SU-DHL-6 (cell line): Measurements from ENCODE around the gene HSDL2.
A peak's percentile ranks its signal among the peaks of the same experiment; 100 is the strongest.

Source experiments
- H2AFZ ChIP-seq: fragments of 200-600 bp; sonication (generic); 2 replicates; pipeline ENCODE4 v1.6.1; 2014; ENCODE audit warnings: low read depth, mild to moderate bottlenecking, moderate library complexity, mixed read lengths, antibody characterized with exemption, low read length; ENCODE audit not compliant: severe bottlenecking
- H3F3A ChIP-seq: fragments of 200-600 bp; shearing (Covaris generic); 2 replicates; pipeline ENCODE4 v1.6.0; 2016; ENCODE audit warnings: antibody characterized with exemption, mild to moderate bottlenecking; ENCODE audit not compliant: insufficient read depth
- H3K27ac ChIP-seq: fragments of 200-600 bp; sonication (generic); 2 replicates; pipeline ENCODE4 v1.5.1; 2016; ENCODE audit warnings: low read depth, mild to moderate bottlenecking, low read length, moderate library complexity, mixed read lengths
- H3K27me3 ChIP-seq: fragments of 200-600 bp; sonication (generic), shearing (Covaris generic); 2 replicates; pipeline ENCODE4 v1.6.0; 2014; ENCODE audit warnings: mild to moderate bottlenecking, low read length
- H3K36me3 ChIP-seq: fragments of 200-600 bp; sonication (generic); 2 replicates; pipeline ENCODE4 v1.6.1; 2014; ENCODE audit warnings: mild to moderate bottlenecking, low read length, mixed read lengths
- H3K4me2 ChIP-seq: fragments of 300-600, 200-600 bp; shearing (Covaris generic), sonication (generic); 2 replicates; pipeline ENCODE4 v1.6.0; 2014; ENCODE audit warnings: low read length, low read depth, mild to moderate bottlenecking; ENCODE audit not compliant: poor library complexity, severe bottlenecking
- H3K4me3 ChIP-seq: fragments of 200-600 bp; sonication (generic); 2 replicates; pipeline ENCODE4 v1.5.1; 2014; ENCODE audit warnings: antibody characterized with exemption, low read length, mild to moderate bottlenecking, mixed read lengths; ENCODE audit not compliant: insufficient read depth, poor library complexity, severe bottlenecking
- H3K79me2 ChIP-seq: fragments of 200-600 bp; sonication (generic); 2 replicates; pipeline ENCODE4 v1.6.1; 2014; ENCODE audit warnings: mild to moderate bottlenecking, low read length, moderate library complexity; ENCODE audit not compliant: insufficient read depth
- H3K9ac ChIP-seq: fragments of 200-600 bp; sonication (generic); 2 replicates; pipeline ENCODE4 v1.7.0; 2014; ENCODE audit warnings: mild to moderate bottlenecking, low read length
- H3K9me2 ChIP-seq: fragments of 200-600 bp; sonication (generic); replicated peaks from 2 replicates; pipeline ENCODE4 v1.6.1; 2014; ENCODE audit warnings: low read length; ENCODE audit not compliant: insufficient read depth
- H3K9me3 ChIP-seq: fragments of 200-600 bp; sonication (generic); 2 replicates; pipeline ENCODE4 v1.6.1; 2014; ENCODE audit warnings: low read length, mixed read lengths; ENCODE audit not compliant: insufficient read depth
- H4K20me1 ChIP-seq: fragments of 200-600 bp; sonication (generic); 2 replicates; pipeline ENCODE4 v1.6.1; 2014; ENCODE audit warnings: low read depth, mild to moderate bottlenecking, antibody characterized with exemption, low read length, moderate library complexity, mixed read lengths
- EZH2phosphoT487 ChIP-seq: fragments of 200-600 bp; sonication (generic), shearing (Covaris generic); conservative IDR thresholded peaks from 2 replicates; pipeline ENCODE4 v1.6.1; 2018; ENCODE audit warnings: mild to moderate bottlenecking, antibody characterized with exemption, low read length, moderate library complexity, mixed read lengths
- TF ChIP-seq, protein P1 (sequence below): fragments of 200-600 bp; sonication (generic); IDR thresholded peaks from one replicate; pipeline ENCODE4 v1.5.1; 2017; ENCODE audit warnings: antibody characterized with exemption, mild to moderate bottlenecking, low read length, moderate library complexity; ENCODE audit not compliant: insufficient read depth, poor library complexity, severe bottlenecking

Gene HSDL2

DNA sequence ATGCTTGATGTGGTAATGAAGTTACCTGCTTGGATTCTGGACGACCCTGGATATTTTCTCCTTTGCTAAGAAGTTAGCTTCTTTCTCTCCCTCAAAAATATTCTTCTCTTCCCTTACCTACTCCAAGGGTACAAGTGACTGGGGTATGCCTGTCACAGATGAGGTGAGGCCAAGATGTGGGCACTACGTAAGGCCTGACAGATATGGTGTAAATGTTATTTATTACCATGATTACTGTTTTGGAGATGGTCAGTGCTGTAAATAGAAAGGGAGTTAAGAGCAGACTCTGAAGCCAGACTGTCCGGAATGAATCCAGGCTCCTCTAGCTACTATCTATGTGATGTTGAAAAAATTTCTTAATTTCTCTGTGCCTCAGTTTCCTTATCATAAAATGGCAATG lies 105.7 kb downstream of the HSDL2 start:
- Histone ChIP-seq H4K20me1 (no peaks in the 10 kb centered on the region), H2AFZ (peak overlapping the region; percentile 96), H3K9me3 (no peaks in the 10 kb centered on the region), H3K4me2 (peak overlapping the region; percentile 73), H3K27me3 (no peaks in the 10 kb centered on the region), H3K36me3 (no peaks in the 10 kb centered on the region), H3K4me3 (peak overlapping the region; percentile 95), H3F3A (no peaks in the 10 kb centered on the region), H3K9ac (peak overlapping the region; percentile 88), H3K79me2 (peaks cover 34% of the 10 kb centered on the region), H3K9me2 (no peaks in the 10 kb centered on the region), H3K27ac (no peak overlapping the region)
- TF ChIP-seq EZH2phosphoT487 = no peak
- TF ChIP-seq, protein P1, sequence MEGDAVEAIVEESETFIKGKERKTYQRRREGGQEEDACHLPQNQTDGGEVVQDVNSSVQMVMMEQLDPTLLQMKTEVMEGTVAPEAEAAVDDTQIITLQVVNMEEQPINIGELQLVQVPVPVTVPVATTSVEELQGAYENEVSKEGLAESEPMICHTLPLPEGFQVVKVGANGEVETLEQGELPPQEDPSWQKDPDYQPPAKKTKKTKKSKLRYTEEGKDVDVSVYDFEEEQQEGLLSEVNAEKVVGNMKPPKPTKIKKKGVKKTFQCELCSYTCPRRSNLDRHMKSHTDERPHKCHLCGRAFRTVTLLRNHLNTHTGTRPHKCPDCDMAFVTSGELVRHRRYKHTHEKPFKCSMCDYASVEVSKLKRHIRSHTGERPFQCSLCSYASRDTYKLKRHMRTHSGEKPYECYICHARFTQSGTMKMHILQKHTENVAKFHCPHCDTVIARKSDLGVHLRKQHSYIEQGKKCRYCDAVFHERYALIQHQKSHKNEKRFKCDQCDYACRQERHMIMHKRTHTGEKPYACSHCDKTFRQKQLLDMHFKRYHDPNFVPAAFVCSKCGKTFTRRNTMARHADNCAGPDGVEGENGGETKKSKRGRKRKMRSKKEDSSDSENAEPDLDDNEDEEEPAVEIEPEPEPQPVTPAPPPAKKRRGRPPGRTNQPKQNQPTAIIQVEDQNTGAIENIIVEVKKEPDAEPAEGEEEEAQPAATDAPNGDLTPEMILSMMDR = no peak

DNA sequence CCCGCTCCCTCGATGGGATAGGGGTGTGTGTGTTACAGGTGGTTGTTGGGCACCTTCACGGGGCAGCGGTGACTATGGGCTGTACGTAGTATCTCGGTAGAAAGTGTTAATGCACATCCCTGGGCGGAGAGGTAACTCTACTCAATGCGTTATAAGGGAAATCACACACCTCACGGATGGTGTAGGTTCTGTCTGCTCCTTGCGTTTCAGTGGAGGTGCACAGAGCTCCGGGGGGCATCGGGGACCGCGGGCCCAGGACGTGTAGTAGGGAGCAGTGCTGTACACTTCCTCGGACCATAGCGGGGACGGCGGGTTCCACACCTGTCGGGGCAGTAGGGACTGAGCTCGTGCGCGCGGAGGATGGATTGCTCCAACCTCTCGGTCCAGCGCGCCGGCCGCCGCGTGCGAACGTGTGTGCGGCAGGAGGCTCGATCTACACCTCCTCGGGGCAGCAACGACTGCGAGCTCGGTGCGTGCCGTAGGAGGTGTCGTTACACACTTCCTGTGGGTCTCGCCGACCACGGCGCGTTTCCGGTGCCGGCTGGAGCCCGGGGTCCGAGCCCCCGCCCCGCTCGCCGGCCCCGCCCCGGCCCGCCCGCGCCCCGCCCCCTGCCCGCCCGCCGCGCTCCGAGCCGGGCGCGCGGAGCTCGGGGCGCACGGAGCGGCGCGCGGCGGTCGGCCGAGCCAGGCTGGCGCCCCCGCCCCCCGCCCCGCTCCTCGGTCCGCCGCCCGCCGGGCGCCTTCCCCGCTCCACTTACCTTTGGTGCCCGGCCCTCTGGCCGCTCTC lies 106.5 kb downstream of the HSDL2 start, which contains the start of gene KIAA1958:
Gene KIAA1958 (plus strand): TSS at position 607 of the 787 bp plus-strand sequence. CDS start 87,254 bp downstream, outside the sequence.
- Histone ChIP-seq H3K27me3 (no peaks in the 10 kb centered on the region), H3K4me3 (peak within 1 kb of the TSS; percentile 97), H3K9me2 (no peaks in the 10 kb centered on the region), H3K9ac (peak within 1 kb of the TSS; percentile 88), H2AFZ (peak within 1 kb of the TSS; percentile 96), H3K9me3 (no peaks in the 10 kb centered on the region), H3K27ac (peak within 1 kb of the TSS; percentile 67), H4K20me1 (no peaks in the 10 kb centered on the region), H3F3A (no peaks in the 10 kb centered on the region), H3K4me2 (peak within 1 kb of the TSS; percentile 82), H3K36me3 (no peaks in the 10 kb centered on the region), H3K79me2 (peaks cover 43% of the 10 kb centered on the region)
- TF ChIP-seq, protein P1 = no peak
- no peak for TF ChIP-seq EZH2phosphoT487

- peak overlapping the region; percentile 67 for H3K27ac ChIP-seq
- H3K4me2 ChIP-seq = peak overlapping the region; percentile 82
- no peaks in the 10 kb centered on the region for H3F3A ChIP-seq
- no peaks in the 10 kb centered on the region for H3K9me3 ChIP-seq
- H3K9ac ChIP-seq = peak overlapping the region; percentile 88
- TF ChIP-seq, protein P1 = no peak
- TF ChIP-seq EZH2phosphoT487 = no peak
- H3K9me2 ChIP-seq = no peaks in the 10 kb centered on the region
- no peaks in the 10 kb centered on the region for H3K36me3 ChIP-seq
- H3K27me3 ChIP-seq = no peaks in the 10 kb centered on the region
- peak overlapping the region; percentile 97 for H3K4me3 ChIP-seq
- H4K20me1 ChIP-seq = no peaks in the 10 kb centered on the region
- peak overlapping the region; percentile 82 for H2AFZ ChIP-seq
- peaks cover 51% of the 10 kb centered on the region for H3K79me2 ChIP-seq
These were observed 107.3 kb downstream of the HSDL2 start for GRCh38 chr9:112487008-112487798.
